Endothelial cell of coronary artery (primary cell): Measurements from ENCODE around the gene MPLKIP. TPM values are rescaled to one million over a fixed set of nuclear protein-coding genes. Genes with fewer than 3 reads are reported as not detected.

ENCODE experiments used
- total RNA-seq: library from RNA; depleted of rRNA; stranded (reverse); fragments of >200 nt; gene quantifications from 2 replicates; pipeline ENCODE4 v1.2.3, GENCODE V29; 2014

MPLKIP gene
- 19.3 and 20.3 TPM in 2 replicates for total RNA-seq

GRCh38 chr7:40134428-40135316 lies at the start of gene MPLKIP, which contains the start of gene SUGCT:
Gene MPLKIP (minus strand): TSS chr7:40134622. CDS start chr7:40134567, 55 bp downstream.
Gene SUGCT (plus strand): TSS chr7:40135005.

Other genes with a start within 250 kb of the MPLKIP start
- gene CDK13, start 184.4 kb downstream of the MPLKIP start, total RNA-seq, result 37.2 and 55.6 TPM in 2 replicates
- gene SUGCT, start 383 bp upstream of the MPLKIP start, total RNA-seq, result 3.1 and 3.4 TPM in 2 replicates